Endothelial cell of umbilical vein (primary cell): Measurements from ENCODE around the gene SCAP. TPM values are rescaled to one million over a fixed set of nuclear protein-coding genes. Genes with fewer than 3 reads are reported as not detected.

Experiments
- BruUV-seq: library from RNA; stranded (reverse); fragments of 400-500 nt; replicated peaks from 2 replicates; lab custom pipeline; 2021; lab: Mats Ljungman, UMichigan
- CTCF ChIA-PET: fragments of 300-600, 350-600 bp; sonication (Branson Sonifier 250); formaldehyde crosslinking; loops from one replicate; lab custom pipeline; 2021; ENCODE audit warnings: antibody characterized with exemption, inconsistent platforms; lab: Charles Lee
- POLR2A ChIA-PET: fragments of 300-600, 350-600 bp; sonication (Branson Sonifier 250); formaldehyde crosslinking; loops from one replicate; lab custom pipeline; 2021; ENCODE audit warnings: antibody characterized with exemption, inconsistent platforms; lab: Charles Lee
- DNase-seq: peaks from one replicate; pipeline ENCODE4 v3.0.0-alpha.2; 2011; ENCODE audit warnings: low read depth, low spot score
- FAIRE-seq: peaks from 2 replicates; lab custom pipeline; 2011; peaks lifted over from hg19 to GRCh38; lab: Jason Lieb, UNC
- H2AFZ ChIP-seq: 2 replicates; pipeline ENCODE4 v1.6.0; 2012; ENCODE audit warnings: low read depth, low read length, control low read depth, inconsistent platforms
- H3K27ac ChIP-seq: 2 replicates; pipeline ENCODE4 v1.5.1; 2011; ENCODE audit warnings: low read depth, mild to moderate bottlenecking, control low read depth, low read length, moderate library complexity; ENCODE audit not compliant: insufficient read depth
- H3K27me3 ChIP-seq, 2 experiments: 2 replicates each; pipeline versions ENCODE4 v1.6.0 to v1.6.1; 2011; ENCODE audit warnings: low read length in 2 of 2, mixed read lengths in 1 of 2; ENCODE audit not compliant: control insufficient read depth in 2 of 2, insufficient read depth in 2 of 2
- H3K36me3 ChIP-seq, 2 experiments: 2 replicates in 1 of 2; 3 replicates in 1 of 2; pipeline ENCODE4 v1.5.1; 2011; ENCODE audit warnings: low read length in 2 of 2, mild to moderate bottlenecking in 1 of 2, moderate library complexity in 1 of 2; ENCODE audit not compliant: control insufficient read depth in 2 of 2, insufficient read depth in 2 of 2; ENCODE audit errors: extremely low read depth in 1 of 2
- H3K4me1 ChIP-seq: 3 replicates; pipeline ENCODE4 v1.5.1; 2011; ENCODE audit warnings: mild to moderate bottlenecking, low read length; ENCODE audit not compliant: control insufficient read depth, insufficient read depth; ENCODE audit errors: extremely low read depth
- H3K4me2 ChIP-seq: 2 replicates; pipeline ENCODE4 v1.6.1; 2011; ENCODE audit warnings: low read length, control low read depth, mixed read lengths; ENCODE audit not compliant: insufficient read depth
- H3K4me3 ChIP-seq, 3 experiments: fragments of 200-600 bp in 1 of 3; sonication (generic), shearing (Covaris generic) in 1 of 3; replicated peaks in 1 of 3; 2 replicates each; pipeline ENCODE4 v1.5.1; 2011 to 2016; ENCODE audit warnings: control low read depth in 3 of 3, low read length in 3 of 3, mild to moderate bottlenecking in 2 of 3, inconsistent platforms in 1 of 3, low read depth in 1 of 3, moderate library complexity in 1 of 3; ENCODE audit not compliant: insufficient read depth in 1 of 3
- H3K79me2 ChIP-seq: 2 replicates; pipeline ENCODE4 v1.6.0; 2012; ENCODE audit warnings: low read length, inconsistent platforms; ENCODE audit not compliant: control insufficient read depth, insufficient read depth
- H3K9ac ChIP-seq: replicated peaks from 2 replicates; pipeline ENCODE3; 2011; ENCODE audit warnings: low read length, control low read depth; ENCODE audit not compliant: insufficient read depth; ENCODE audit errors: extremely low read depth
- H3K9me1 ChIP-seq: replicated peaks from 3 replicates; pipeline ENCODE4 v1.6.0; 2011; ENCODE audit warnings: mild to moderate bottlenecking, low read length; ENCODE audit not compliant: control insufficient read depth, insufficient read depth; ENCODE audit errors: extremely low read depth
- H3K9me3 ChIP-seq: replicated peaks from 2 replicates; pipeline ENCODE4 v1.5.1; 2012; ENCODE audit warnings: low read length, inconsistent platforms; ENCODE audit not compliant: control insufficient read depth, insufficient read depth
- H4K20me1 ChIP-seq: replicated peaks from 2 replicates; pipeline ENCODE3; 2011; ENCODE audit warnings: mild to moderate bottlenecking, low read length; ENCODE audit not compliant: control insufficient read depth, insufficient read depth; ENCODE audit errors: extremely low read depth
- EZH2 ChIP-seq: IDR thresholded peaks from 2 replicates; pipeline ENCODE4 v1.6.1; 2012; ENCODE audit warnings: borderline replicate concordance, low read depth, mild to moderate bottlenecking, moderate library complexity, low read length, inconsistent platforms; ENCODE audit not compliant: severe bottlenecking
- FOS ChIP-seq: IDR thresholded peaks from 2 replicates; pipeline ENCODE4 v1.6.1; 2011; ENCODE audit warnings: mild to moderate bottlenecking, low read length, moderate library complexity, borderline replicate concordance; ENCODE audit not compliant: insufficient read depth
- JUN ChIP-seq: IDR thresholded peaks from 2 replicates; pipeline ENCODE4 v1.6.1; 2011; ENCODE audit warnings: borderline replicate concordance, low read depth; ENCODE audit not compliant: insufficient read length, insufficient read depth
- POLR2A ChIP-seq: IDR thresholded peaks from 2 replicates; pipeline ENCODE4 v1.6.1; 2012; ENCODE audit warnings: low read depth, mild to moderate bottlenecking, control low read depth, low read length
- POLR2AphosphoS5 ChIP-seq: IDR thresholded peaks from 2 replicates; pipeline ENCODE4 v1.6.1; 2012; ENCODE audit warnings: low read depth, mild to moderate bottlenecking, control low read depth, low read length, moderate library complexity; ENCODE audit not compliant: insufficient read depth
- dilution Hi-C: fragments of 300-500 bp; cut with MboI; formaldehyde crosslinking; loops from one replicate; pipeline ENCODE4 v1.15.0; 2019; ENCODE audit warnings: low sequenced_read_pairs; ENCODE audit not compliant: extremely low pct_ligation_motif_present
- intact Hi-C: fragments of 100-400 bp; cut with micrococcal nuclease; formaldehyde crosslinking; loops from one replicate; pipeline ENCODE4 v1.10.0; 2022
- polyA plus RNA-seq, 4 experiments: library from polyadenylated mRNA; depleted of rRNA in 3 of 4; stranded (reverse) in 3 of 4; unstranded in 1 of 4; fragments of >200 nt; gene quantifications; 2 replicates each; pipeline versions ENCODE4 v1.2.1 to v1.2.3, GENCODE V29; 2011 to 2012; ENCODE audit warnings: missing spikeins in 1 of 4
- total RNA-seq: library from RNA; stranded (reverse); gene quantifications from 2 replicates; pipeline ENCODE4 v1.2.3, GENCODE V29; 2021
- TF ChIP-seq, protein P1 (sequence below): IDR thresholded peaks from 2 replicates; pipeline ENCODE4 v1.6.1; 2011; ENCODE audit not compliant: insufficient read depth, insufficient read length

SCAP gene
- total and polyA plus RNA-seq, 2 donors (not counting 3 experiments of a cell fraction or from before 2014, with no cell fraction given), result 34.7 to 59.0 TPM

DNA sequence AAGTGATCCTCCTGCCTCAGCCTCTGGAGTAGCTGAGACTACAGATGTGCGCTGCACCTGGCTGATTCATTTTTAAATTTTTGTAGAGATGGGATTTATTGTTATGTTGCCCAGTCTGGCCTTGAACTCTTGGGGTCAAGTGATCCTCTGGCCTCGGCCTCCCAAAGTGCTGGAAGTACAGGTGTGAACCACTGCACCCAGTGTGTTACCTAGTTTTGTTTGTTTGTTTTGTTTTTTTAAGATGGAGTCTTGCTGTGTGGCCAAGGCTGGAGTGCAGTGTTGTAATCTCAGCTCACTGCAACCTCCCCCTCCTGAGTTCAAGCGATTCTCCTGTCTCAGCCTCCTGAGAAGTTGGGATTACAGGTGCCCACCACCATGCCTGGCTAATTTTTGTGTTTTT is 82.8 kb downstream of the SCAP start:
- Histone ChIP-seq H3K9me1 (no peaks in the 10 kb centered on the region), H3K27me3 (no peaks in the 10 kb centered on the region), H3K27ac (no peak overlapping the region), H3K79me2 (peaks cover 61% of the 10 kb centered on the region), H3K9me3 (no peaks in the 10 kb centered on the region), H3K9ac (no peak overlapping the region), H3K36me3 (peaks cover 0 to 3% of the 10 kb centered on the region in 2 experiments), H4K20me1 (no peaks in the 10 kb centered on the region), H3K4me1 (peaks cover 24% of the 10 kb centered on the region), H3K4me2 (no peak overlapping the region), H3K4me3 (no peak overlapping the region), H2AFZ (no peak overlapping the region)
- intact Hi-C loops, result loop anchor here (2.0 kb wide), 1 partner anchor 50 kb away; no protein-coding TSS in a partner anchor
- CTCF ChIA-PET, result interaction anchor here (1.7 kb wide), 1 partner anchor 28 kb away, joined by 8 read pairs; no protein-coding TSS in a partner anchor
- DNase-seq (no peak), FAIRE-seq (no peak)
- BruUV-seq, result no TSS peak
- POLR2A ChIA-PET, result no interaction called here
- TF ChIP-seq POLR2AphosphoS5, result no peak
- no peak for TF ChIP-seq POLR2A
- TF ChIP-seq EZH2, result no peak
- TF ChIP-seq JUN, result no peak
- dilution Hi-C loops, result no loop called here

DNA sequence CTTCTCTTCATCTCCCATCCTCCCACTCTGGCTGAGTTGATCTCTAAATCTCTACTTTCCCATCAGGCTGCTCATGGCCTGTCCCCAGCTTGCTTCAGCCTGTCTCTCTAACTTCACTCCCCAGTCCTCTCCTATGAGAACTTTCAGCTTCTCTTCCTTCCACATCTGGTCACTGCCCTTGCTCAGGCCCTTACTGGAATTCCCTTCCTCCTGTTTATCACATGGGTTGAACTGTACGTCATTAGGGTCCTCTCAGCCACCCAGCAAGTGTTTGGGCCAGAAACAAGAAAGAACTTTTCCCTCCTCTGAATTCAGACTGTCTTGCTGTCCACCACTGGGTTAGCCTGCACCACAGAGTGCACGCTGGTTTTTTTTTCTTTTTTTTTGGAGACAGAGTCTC is 89.9 kb downstream of the SCAP start:
- CTCF ChIA-PET, result interaction anchor here (1.0 kb wide), 1 partner anchor 42 kb away, joined by 3 read pairs; no protein-coding TSS in a partner anchor
- dilution Hi-C loops (no loop called here), intact Hi-C loops (no loop called here)
- Histone ChIP-seq H3K4me1 (peaks cover 6% of the 10 kb centered on the region), H4K20me1 (peaks cover 2% of the 10 kb centered on the region), H3K27me3 (no peaks in the 10 kb centered on the region), H3K27ac (no peak overlapping the region), H3K4me2 (no peak overlapping the region), H3K79me2 (peaks cover 75% of the 10 kb centered on the region), H3K4me3 (no peak overlapping the region), H3K9me3 (no peaks in the 10 kb centered on the region), H3K9ac (no peak overlapping the region), H3K36me3 (no peaks in the 10 kb centered on the region), H3K9me1 (no peaks in the 10 kb centered on the region), H2AFZ (no peak overlapping the region)
- POLR2A ChIA-PET, result no interaction called here
- no TSS peak for BruUV-seq
- TF ChIP-seq, protein P1, sequence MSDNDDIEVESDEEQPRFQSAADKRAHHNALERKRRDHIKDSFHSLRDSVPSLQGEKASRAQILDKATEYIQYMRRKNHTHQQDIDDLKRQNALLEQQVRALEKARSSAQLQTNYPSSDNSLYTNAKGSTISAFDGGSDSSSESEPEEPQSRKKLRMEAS, result no peak
- TF ChIP-seq POLR2A (no peak), EZH2 (no peak), FOS (no peak)
- FAIRE-seq (no peak), DNase-seq (no peak)
